Transverse colon (tissue), 4 donors: ENCODE measurements around the gene DNAJC7. TPM values are rescaled to one million over a fixed set of nuclear protein-coding genes. Genes with fewer than 3 reads are reported as not detected.
"Not testable (repeated sequence)": the region's sequence is repeated elsewhere in the genome, so short reads cannot be mapped to it uniquely, and the experiment has no call there.

Experiments used
- DNase-seq: peaks from one replicate; pipeline ENCODE4 v3.0.0-alpha.2; 2019
- H3K27ac ChIP-seq, 4 donors: fragments of 200-600 bp; sonication (generic); 2 replicates each; pipeline ENCODE4 v1.5.1; 2016 to 2018; ENCODE audit warnings: inconsistent platforms in 4 of 4
- H3K27me3 ChIP-seq: fragments of 200-600 bp; sonication (generic); 2 replicates; pipeline ENCODE4 v1.5.1; 2017; ENCODE audit warnings: inconsistent platforms
- H3K36me3 ChIP-seq, 4 donors: fragments of 200-600 bp; sonication (generic); 2 replicates each; pipeline ENCODE4 v1.5.1; 2017 to 2019; ENCODE audit warnings: inconsistent platforms in 4 of 4
- H3K4me1 ChIP-seq, 4 donors: fragments of 200-600 bp; sonication (generic); 2 replicates each; pipeline ENCODE4 v1.5.1; 2017 to 2020; ENCODE audit warnings: inconsistent platforms in 4 of 4
- H3K4me3 ChIP-seq, 4 donors: fragments of 200-600 bp; sonication (generic); 1 replicate in 1 of 4; 2 replicates in 3 of 4; pipeline versions ENCODE4 v1.5.1 to v1.6.1; 2017 to 2019; ENCODE audit warnings: inconsistent platforms in 4 of 4
- H3K9me3 ChIP-seq, 2 donors: fragments of 200-600 bp; sonication (generic); 2 replicates each; pipeline ENCODE4 v1.5.1; 2017 to 2019; ENCODE audit warnings: inconsistent platforms in 2 of 2
- CTCF ChIP-seq, 5 experiments: fragments of 200-600 bp in 3 of 5; fragments of 450-650 bp in 2 of 5; sonication (generic) in 3 of 5; IDR thresholded peaks; 1 replicate in 2 of 5; 2 replicates in 3 of 5; pipeline ENCODE4 v1.5.1; 2016 to 2017; ENCODE audit warnings: antibody characterized with exemption in 5 of 5, inconsistent platforms in 3 of 5, mild to moderate bottlenecking in 2 of 5, moderate library complexity in 1 of 5
- EP300 ChIP-seq: sonication (generic); formaldehyde crosslinking; IDR thresholded peaks from one replicate; pipeline ENCODE4 v1.6.1; 2017; ENCODE audit warnings: antibody characterized with exemption, low read depth
- POLR2A ChIP-seq: fragments of 450-650 bp; IDR thresholded peaks from one replicate; pipeline ENCODE4 v1.6.1; 2016; ENCODE audit warnings: antibody characterized with exemption, mild to moderate bottlenecking, moderate library complexity
- POLR2AphosphoS5 ChIP-seq, 3 donors: sonication (generic); formaldehyde crosslinking; IDR thresholded peaks; one replicate each; pipeline ENCODE4 v1.6.1; 2016; ENCODE audit warnings: antibody characterized with exemption in 3 of 3
- WGBS, 2 donors: methylation state at CpG; one replicate each; pipeline ENCODE4 v1.1.5; 2018; ENCODE audit warnings: low coverage in 1 of 2; 5-methylcytosine and 5-hydroxymethylcytosine counted together
- in situ Hi-C, 4 donors: fragments of 200-750 bp; cut with MboI; loops; one replicate each; pipeline versions ENCODE4 v1.15.0 to v1.15.1; 2017; ENCODE audit warnings: low sequenced_read_pairs in 3 of 4, low pct_ligation_motif_present in 1 of 4, low pct_unique_long_range_greater_than_20kb in 1 of 4
- intact Hi-C: fragments of 100-400 bp; cut with DNase I; formaldehyde crosslinking; loops from one replicate; pipeline ENCODE4 v1.15.1; 2023; ENCODE audit warnings: low total_unique reads
- total RNA-seq, 4 donors: library from RNA; depleted of rRNA; stranded (reverse); fragments of >200 nt; gene quantifications; one replicate each; pipeline ENCODE4 v1.1.0, GENCODE V29; 2016

Gene DNAJC7
- total RNA-seq, 4 donors from 2014 or later = 18.1 to 87.5 (median 64.5) TPM

GRCh38 chr17:41939044-41939692 is 78.1 kb downstream of the DNAJC7 start:
- Histone ChIP-seq H3K36me3 (no peaks in the 10 kb centered on the region), H3K27ac (no peak overlapping the region), H3K4me1 (no peaks in the 10 kb centered on the region), H3K9me3 (no peaks in the 10 kb centered on the region), H3K27me3 (no peaks in the 10 kb centered on the region), H3K4me3 (no peak overlapping the region)
- WGBS, 2 donors = 89% methylated on average over 4 of the region's 4 CpGs; no CpG with 5 or more reads in 1 of the 2 donors
- TF ChIP-seq CTCF (IDR thresholded peaks at IDR 0.05) = no peak
- no peak for TF ChIP-seq POLR2AphosphoS5 (IDR thresholded peaks at IDR 0.05)
- no peak for TF ChIP-seq EP300
- no peak for TF ChIP-seq POLR2A
- intact Hi-C loops = no loop called here
- DNase-seq = no peak
- in situ Hi-C loops = no loop called here

- Histone ChIP-seq H3K4me3 (no peak overlapping the region), H3K27ac (no peak overlapping the region), H3K9me3 (no peaks in the 10 kb centered on the region), H3K36me3 (no peaks in the 10 kb centered on the region), H3K27me3 (no peaks in the 10 kb centered on the region), H3K4me1 (no peaks in the 10 kb centered on the region)
- 93 to 100% methylated on average over 1 to 19 of the region's 19 CpGs for WGBS, 2 donors
- no peak for TF ChIP-seq POLR2AphosphoS5 (IDR thresholded peaks at IDR 0.05)
- no peak for TF ChIP-seq POLR2A
- no peak for TF ChIP-seq CTCF (IDR thresholded peaks at IDR 0.05)
- no peak for TF ChIP-seq EP300
- no peak for DNase-seq
- in situ Hi-C loops = no loop called here
- intact Hi-C loops = no loop called here
Measured at GRCh38 chr17:41937970-41938954, 79.0 kb downstream of the DNAJC7 start.

- H3K27ac ChIP-seq = no peak overlapping the region
- H3K27me3 ChIP-seq = no peaks in the 10 kb centered on the region
- no peaks in the 10 kb centered on the region for H3K36me3 ChIP-seq
- H3K4me3 ChIP-seq = no peak overlapping the region
- in situ Hi-C loops (no loop called here), intact Hi-C loops (no loop called here)
- TF ChIP-seq EP300 (no peak), CTCF (IDR thresholded peaks at IDR 0.05) (no peak), POLR2AphosphoS5 (IDR thresholded peaks at IDR 0.05) (no peak), POLR2A (no peak)
- 96% methylated on average over 6 of the region's 6 CpGs; no CpG with 5 or more reads in 1 of the 2 donors for WGBS, 2 donors
- no peaks in the 10 kb centered on the region for H3K9me3 ChIP-seq
- H3K4me1 ChIP-seq = peaks cover 0 to 6% (median 0%) of the 10 kb centered on the region in 4 donors
- DNase-seq = no peak
Measured at GRCh38 chr17:41935641-41936040, 81.6 kb downstream of the DNAJC7 start.

- no peak for TF ChIP-seq EP300
- no peak for TF ChIP-seq POLR2A
- no peak for TF ChIP-seq POLR2AphosphoS5 (IDR thresholded peaks at IDR 0.05)
- no peak for TF ChIP-seq CTCF (IDR thresholded peaks at IDR 0.05)
- no peak for DNase-seq
- Histone ChIP-seq H3K36me3 (no peaks in the 10 kb centered on the region), H3K27me3 (no peaks in the 10 kb centered on the region), H3K9me3 (no peaks in the 10 kb centered on the region), H3K4me3 (no peak overlapping the region), H3K27ac (no peak overlapping the region), H3K4me1 (peaks cover 0 to 20% (median 6%) of the 10 kb centered on the region in 4 donors)
- intact Hi-C loops = no loop called here
- 19 to 43% methylated on average over 1 to 2 of the region's 2 CpGs for WGBS, 2 donors
- in situ Hi-C loops = no loop called here
Measured at GRCh38 chr17:41932816-41933389, 84.3 kb downstream of the DNAJC7 start.

- H3K36me3 ChIP-seq, H3K27me3 ChIP-seq, intact Hi-C loops, H3K27ac ChIP-seq, H3K4me3 ChIP-seq, H3K9me3 ChIP-seq, DNase-seq, in situ Hi-C loops: not testable (repeated sequence)
- peaks cover 0 to 20% (median 6%) of the 10 kb centered on the region in 4 donors for H3K4me1 ChIP-seq
- 87 to 90% methylated on average over 2 to 4 of the region's 4 CpGs for WGBS, 2 donors
Measured at GRCh38 chr17:41931715-41932114, 85.5 kb downstream of the DNAJC7 start.

GRCh38 chr17:41930833-41931156 is 86.4 kb downstream of the DNAJC7 start:
- Histone ChIP-seq H3K4me1 (peaks cover 4 to 25% (median 6%) of the 10 kb centered on the region in 4 donors), H3K27ac (peak overlapping the region; percentile 85 to 92 (median 89)), H3K4me3 (peak overlapping the region in 3 of 4 donors; percentile 37 to 65 (median 38))
- H3K9me3 ChIP-seq, H3K27me3 ChIP-seq, H3K36me3 ChIP-seq, intact Hi-C loops, in situ Hi-C loops, DNase-seq: not testable (repeated sequence)
- WGBS, 2 donors = 0 to 64% methylated on average over 1 to 18 of the region's 18 CpGs
